MM.1S (cell line): ENCODE measurements around the gene ITGA3.
A peak's percentile ranks its signal among the peaks of the same experiment; 100 is the strongest.

Source experiments
- EZH2 ChIP-seq: fragments of 300-600 bp; sonication (generic); optimal IDR thresholded peaks from 2 replicates; pipeline ENCODE3; 2017; ENCODE audit warnings: low read depth, mild to moderate bottlenecking, antibody characterized with exemption, low read length, mixed read lengths
- TF ChIP-seq, protein P1 (sequence below): fragments of 300-600 bp; sonication (generic); IDR thresholded peaks from 2 replicates; pipeline ENCODE4 v1.5.1; 2016; ENCODE audit warnings: antibody characterized with exemption, low read length, mixed read lengths

DNA sequence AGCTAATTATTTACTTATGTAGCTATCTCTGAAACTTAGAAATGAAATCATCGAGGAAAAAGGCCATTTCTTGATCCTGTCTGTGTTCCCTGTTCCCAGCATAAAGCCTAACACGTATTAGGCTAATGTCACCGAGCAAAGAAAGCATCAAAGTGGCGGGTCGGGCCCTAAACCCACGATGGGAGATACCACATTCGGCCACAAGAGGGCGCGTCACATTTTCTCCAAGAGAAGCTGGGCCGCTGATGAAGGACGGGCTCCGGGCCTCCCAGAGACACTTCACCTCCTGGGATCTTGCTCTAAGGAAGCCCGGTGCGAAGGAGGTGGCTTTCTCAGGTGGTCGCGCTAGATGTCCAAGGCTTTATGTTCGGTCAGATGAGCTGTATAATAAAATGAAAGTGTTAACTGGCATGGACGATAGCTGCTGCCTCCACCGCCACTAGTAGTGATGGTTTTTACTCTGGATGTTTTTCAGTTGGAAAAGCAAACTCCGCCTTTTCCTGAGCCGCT, 38.4 kb downstream of the ITGA3 start:
- TF ChIP-seq, protein P1, sequence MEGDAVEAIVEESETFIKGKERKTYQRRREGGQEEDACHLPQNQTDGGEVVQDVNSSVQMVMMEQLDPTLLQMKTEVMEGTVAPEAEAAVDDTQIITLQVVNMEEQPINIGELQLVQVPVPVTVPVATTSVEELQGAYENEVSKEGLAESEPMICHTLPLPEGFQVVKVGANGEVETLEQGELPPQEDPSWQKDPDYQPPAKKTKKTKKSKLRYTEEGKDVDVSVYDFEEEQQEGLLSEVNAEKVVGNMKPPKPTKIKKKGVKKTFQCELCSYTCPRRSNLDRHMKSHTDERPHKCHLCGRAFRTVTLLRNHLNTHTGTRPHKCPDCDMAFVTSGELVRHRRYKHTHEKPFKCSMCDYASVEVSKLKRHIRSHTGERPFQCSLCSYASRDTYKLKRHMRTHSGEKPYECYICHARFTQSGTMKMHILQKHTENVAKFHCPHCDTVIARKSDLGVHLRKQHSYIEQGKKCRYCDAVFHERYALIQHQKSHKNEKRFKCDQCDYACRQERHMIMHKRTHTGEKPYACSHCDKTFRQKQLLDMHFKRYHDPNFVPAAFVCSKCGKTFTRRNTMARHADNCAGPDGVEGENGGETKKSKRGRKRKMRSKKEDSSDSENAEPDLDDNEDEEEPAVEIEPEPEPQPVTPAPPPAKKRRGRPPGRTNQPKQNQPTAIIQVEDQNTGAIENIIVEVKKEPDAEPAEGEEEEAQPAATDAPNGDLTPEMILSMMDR = peak; percentile 92
- no peak for TF ChIP-seq EZH2
